ENCODE data around the gene ZBTB14. TPM values are rescaled to one million over a fixed set of nuclear protein-coding genes. Genes with fewer than 3 reads are reported as not detected.

ZBTB14 gene
- total RNA-seq (11.7 and 13.8 TPM in 2 replicates), polyA plus RNA-seq (8.6 and 17.1 TPM in 2 replicates)

DNA sequence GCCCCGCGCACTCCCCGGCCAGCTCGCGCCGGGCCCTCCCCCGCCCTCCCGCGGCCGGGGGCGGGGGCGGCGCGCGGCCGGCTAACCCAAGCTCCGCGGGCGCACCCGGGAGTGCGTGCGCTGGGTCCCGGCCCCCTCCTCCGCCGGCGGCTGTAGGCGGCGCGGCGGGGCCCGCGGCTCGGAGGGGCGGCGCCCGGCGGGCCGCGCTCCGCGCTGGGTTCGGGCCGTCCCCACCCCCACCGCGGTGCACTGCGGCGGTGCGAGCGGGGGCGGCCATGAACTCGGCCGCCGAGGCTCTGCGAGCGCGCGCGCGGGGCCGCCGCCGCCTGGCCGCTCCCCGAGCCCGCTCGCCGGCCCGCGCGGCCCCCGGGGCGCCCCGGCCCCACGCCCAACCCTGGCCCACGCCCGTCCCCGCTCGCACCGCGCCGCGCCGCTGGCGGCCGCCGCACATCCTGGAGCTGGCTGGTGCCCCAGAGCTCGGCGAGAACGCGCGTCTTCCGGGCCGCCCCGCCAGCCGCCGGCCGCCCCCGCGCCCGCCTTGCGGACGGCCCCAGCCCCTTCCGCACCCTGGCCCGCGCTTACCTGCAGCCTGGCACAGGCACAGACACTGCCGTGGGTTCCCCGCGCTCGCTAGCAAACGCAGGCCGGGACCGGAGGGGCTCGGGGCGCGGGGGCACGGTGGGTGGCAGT lies at the start of gene ZBTB14:
Gene ZBTB14, minus strand, starts transcription at position 496 of the 690 bp plus-strand sequence. CDS start 2,480 bp downstream, outside the sequence.
- Histone ChIP-seq H3K9me3 (ENCODE audit: low read depth) (no peaks in the 10 kb centered on the region), H3K4me1 (ENCODE audit: low read depth) (no peaks in the 10 kb centered on the region), H3K27me3 (no peaks in the 10 kb centered on the region), H3K27ac (peak within 1 kb of the TSS; percentile 93), H3K4me3 (peak within 1 kb of the TSS; percentile 92), H3K36me3 (peaks cover 9% of the 10 kb centered on the region)
- TF ChIP-seq, protein P1, sequence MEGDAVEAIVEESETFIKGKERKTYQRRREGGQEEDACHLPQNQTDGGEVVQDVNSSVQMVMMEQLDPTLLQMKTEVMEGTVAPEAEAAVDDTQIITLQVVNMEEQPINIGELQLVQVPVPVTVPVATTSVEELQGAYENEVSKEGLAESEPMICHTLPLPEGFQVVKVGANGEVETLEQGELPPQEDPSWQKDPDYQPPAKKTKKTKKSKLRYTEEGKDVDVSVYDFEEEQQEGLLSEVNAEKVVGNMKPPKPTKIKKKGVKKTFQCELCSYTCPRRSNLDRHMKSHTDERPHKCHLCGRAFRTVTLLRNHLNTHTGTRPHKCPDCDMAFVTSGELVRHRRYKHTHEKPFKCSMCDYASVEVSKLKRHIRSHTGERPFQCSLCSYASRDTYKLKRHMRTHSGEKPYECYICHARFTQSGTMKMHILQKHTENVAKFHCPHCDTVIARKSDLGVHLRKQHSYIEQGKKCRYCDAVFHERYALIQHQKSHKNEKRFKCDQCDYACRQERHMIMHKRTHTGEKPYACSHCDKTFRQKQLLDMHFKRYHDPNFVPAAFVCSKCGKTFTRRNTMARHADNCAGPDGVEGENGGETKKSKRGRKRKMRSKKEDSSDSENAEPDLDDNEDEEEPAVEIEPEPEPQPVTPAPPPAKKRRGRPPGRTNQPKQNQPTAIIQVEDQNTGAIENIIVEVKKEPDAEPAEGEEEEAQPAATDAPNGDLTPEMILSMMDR (IDR thresholded peaks at IDR 0.05; ENCODE audit: low read depth, low read length), result no peak
- peak; percentile 78 to 86 for DNase-seq (ENCODE audit: low read depth in 1 of 2, low spot score in 1 of 2)

- Histone ChIP-seq H3K27ac (no peak overlapping the region), H3K36me3 (no peaks in the 10 kb centered on the region), H3K27me3 (no peaks in the 10 kb centered on the region), H3K4me1 (ENCODE audit: low read depth) (no peaks in the 10 kb centered on the region), H3K9me3 (ENCODE audit: low read depth) (no peaks in the 10 kb centered on the region), H3K4me3 (no peak overlapping the region)
- TF ChIP-seq, protein P1 (IDR thresholded peaks at IDR 0.05; ENCODE audit: low read depth, low read length), result no peak
- no peak for DNase-seq (ENCODE audit: low read depth in 1 of 2, low spot score in 1 of 2)
Observed at GRCh38 chr18:5339202-5339834, 43.8 kb upstream of the ZBTB14 start.

DNA sequence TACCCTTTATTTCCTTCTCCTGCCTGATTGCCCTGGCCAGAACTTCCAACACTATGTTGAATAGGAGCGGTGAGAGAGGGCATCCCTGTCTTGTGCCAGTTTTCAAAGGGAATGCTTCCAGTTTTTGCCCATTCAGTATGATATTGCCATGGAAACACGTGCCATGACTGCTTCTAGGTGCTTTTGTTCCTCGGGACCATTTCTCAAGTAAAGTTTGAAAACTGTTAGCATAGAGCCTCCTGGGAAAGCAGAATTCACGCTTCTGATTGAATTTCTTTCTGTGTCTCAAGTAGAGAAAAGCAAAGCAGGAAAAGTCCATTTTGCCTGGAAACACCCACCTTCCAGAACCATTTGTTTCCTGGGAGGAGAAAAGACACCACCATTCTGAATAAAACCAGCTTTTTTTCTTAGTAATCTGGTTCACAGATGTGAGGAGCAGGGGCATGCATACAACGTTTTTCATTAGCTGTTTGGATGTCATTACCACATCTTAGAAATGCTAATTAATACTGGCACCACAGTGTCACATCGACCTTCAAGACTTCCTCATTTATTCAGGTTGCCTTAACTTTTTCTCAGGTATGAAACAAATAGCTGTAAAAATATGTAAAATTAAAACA lies 39.0 kb upstream of the ZBTB14 start:
- TF ChIP-seq, protein P1 (IDR thresholded peaks at IDR 0.05; ENCODE audit: low read depth, low read length), result no peak

DNA sequence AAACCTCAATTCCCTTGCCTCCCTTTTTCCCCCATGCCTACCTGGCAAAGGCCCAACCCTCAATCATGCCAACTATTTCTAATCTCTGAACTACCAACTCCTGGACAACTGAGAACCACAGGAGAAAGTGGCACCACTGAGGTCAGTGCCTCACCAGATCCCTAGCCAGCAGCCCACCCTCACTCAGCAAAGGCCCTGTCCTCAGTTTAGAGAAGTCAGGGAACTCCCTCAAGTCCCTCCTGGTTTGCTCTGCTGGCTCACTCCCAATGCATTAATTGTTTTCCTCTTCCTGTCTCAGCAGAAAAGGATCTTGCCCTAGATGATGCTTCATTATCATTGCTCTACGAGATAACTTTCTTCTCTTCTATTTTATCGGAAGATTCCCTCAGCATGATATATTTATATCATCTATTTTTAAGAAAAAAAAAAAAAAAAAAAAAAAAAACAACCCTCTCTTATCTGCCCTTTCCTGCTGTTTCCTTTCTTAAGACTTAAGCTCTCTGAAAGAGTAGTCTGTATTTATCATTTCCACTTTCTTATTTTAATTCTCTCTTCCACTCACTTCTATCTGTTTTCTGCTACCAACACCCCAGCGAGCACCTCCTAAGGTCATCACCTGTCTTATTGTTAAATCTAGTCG lies 22.7 kb upstream of the ZBTB14 start:
- DNase-seq (ENCODE audit: low read depth in 1 of 2, low spot score in 1 of 2), result no peak
- H3K4me1 ChIP-seq (ENCODE audit: low read depth), result no peaks in the 10 kb centered on the region
- no peaks in the 10 kb centered on the region for H3K9me3 ChIP-seq (ENCODE audit: low read depth)
- H3K36me3 ChIP-seq, result no peaks in the 10 kb centered on the region
- H3K4me3 ChIP-seq, result no peak overlapping the region
- H3K27ac ChIP-seq, result no peak overlapping the region
- TF ChIP-seq, protein P1 (IDR thresholded peaks at IDR 0.05; ENCODE audit: low read depth, low read length), result no peak
- no peaks in the 10 kb centered on the region for H3K27me3 ChIP-seq

More for the DNA sequence above, 39.0 kb upstream of the ZBTB14 start:
- Histone ChIP-seq H3K27ac (no peak overlapping the region), H3K4me3 (no peak overlapping the region), H3K36me3 (no peaks in the 10 kb centered on the region), H3K27me3 (no peaks in the 10 kb centered on the region), H3K4me1 (ENCODE audit: low read depth) (no peaks in the 10 kb centered on the region), H3K9me3 (ENCODE audit: low read depth) (no peaks in the 10 kb centered on the region)
- no peak for DNase-seq (ENCODE audit: low read depth in 1 of 2, low spot score in 1 of 2)

DNA sequence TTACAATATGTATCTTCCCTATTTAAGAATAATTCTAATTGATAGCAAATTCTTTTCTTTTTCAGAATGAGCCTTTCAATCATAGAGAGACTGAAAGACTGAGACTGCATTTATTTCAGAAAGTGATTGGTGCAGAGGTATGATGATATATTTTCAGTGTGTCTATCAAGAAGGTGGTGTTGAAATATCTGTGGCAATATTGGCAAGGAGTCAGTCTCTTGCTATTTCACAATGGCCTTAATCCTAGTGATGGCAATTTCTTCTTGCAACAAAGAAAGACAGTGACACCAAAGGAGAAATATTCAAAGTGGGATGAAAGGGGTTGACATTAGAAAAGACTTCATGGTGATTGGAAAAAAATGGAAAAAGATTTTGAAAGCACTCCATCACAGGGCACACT lies 21.7 kb upstream of the ZBTB14 start:
- Histone ChIP-seq H3K9me3 (ENCODE audit: low read depth) (no peaks in the 10 kb centered on the region), H3K27ac (no peak overlapping the region), H3K36me3 (no peaks in the 10 kb centered on the region), H3K27me3 (no peaks in the 10 kb centered on the region), H3K4me1 (ENCODE audit: low read depth) (no peaks in the 10 kb centered on the region), H3K4me3 (no peak overlapping the region)
- peak in 1 of 2 donors; percentile 20 for DNase-seq (ENCODE audit: low read depth in 1 of 2, low spot score in 1 of 2)
- TF ChIP-seq, protein P1 (IDR thresholded peaks at IDR 0.05; ENCODE audit: low read depth, low read length), result no peak
